ENCODE results near the gene SARNP.
"Not testable (repeated sequence)": the region's sequence is repeated elsewhere in the genome, so short reads cannot be mapped to it uniquely, and the experiment has no call there.

SARNP gene

DNA sequence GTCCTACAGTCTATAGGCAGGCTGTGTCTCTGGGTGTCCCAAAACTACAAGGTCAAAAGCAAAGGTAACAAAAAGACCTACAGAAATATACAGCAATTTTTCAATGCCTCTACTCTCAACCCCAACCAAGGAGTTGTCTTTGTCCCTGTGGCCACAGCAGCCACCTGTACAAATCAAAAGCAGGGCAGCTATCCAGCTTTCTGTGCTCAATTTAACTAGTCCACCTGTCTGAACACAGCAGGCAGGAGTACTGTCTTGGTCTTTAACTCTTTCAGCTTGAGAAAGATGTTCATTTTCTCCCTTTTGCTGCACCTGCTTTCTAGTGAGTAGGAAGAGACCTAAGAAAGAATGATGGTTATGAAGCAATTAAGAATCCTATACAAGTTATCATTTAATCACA, 54.9 kb downstream of the SARNP start:
- Mint-ChIP-seq H3K4me1 (peaks cover 19% of the 10 kb centered on the region), H3K9me3 (no peaks in the 10 kb centered on the region), H3K27me3 (no peaks in the 10 kb centered on the region), H3K4me3 (no peak overlapping the region), H3K27ac (ENCODE audit: low read depth) (no peak overlapping the region), H3K36me3 (ENCODE audit: insufficient read depth) (peaks cover 38% of the 10 kb centered on the region)
- DNase-seq (ENCODE audit: low spot score in 2 of 2) (no peak), ATAC-seq (replicated peaks; ENCODE audit: extremely low read depth, poor library complexity, severe bottlenecking) (no peak)

DNA sequence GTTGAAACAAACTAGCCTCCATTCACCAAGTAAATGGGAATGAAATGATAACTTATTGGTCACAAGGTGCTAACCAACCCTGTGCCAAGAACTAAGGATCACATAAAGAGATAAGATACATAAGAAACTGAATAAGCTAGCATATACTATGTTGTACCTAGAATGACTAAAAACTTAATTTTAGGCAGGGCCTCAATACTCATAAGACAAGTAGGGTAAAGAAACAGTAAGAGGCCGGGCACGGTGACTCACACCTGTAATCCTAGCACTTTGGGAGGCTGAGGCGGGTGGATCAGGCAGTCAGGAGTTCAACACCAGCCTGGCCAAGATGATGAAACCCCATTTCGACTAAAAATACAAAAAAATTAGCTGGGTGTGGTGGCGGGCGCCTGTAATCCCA, 56.9 kb downstream of the SARNP start:
- Mint-ChIP-seq H3K27ac (ENCODE audit: low read depth) (peak overlapping the region; percentile 49), H3K27me3 (no peaks in the 10 kb centered on the region), H3K4me3 (no peak overlapping the region), H3K9me3 (no peaks in the 10 kb centered on the region), H3K36me3 (ENCODE audit: insufficient read depth) (peaks cover 44% of the 10 kb centered on the region), H3K4me1 (peaks cover 20% of the 10 kb centered on the region)
- no peak for DNase-seq (ENCODE audit: low spot score in 2 of 2)
- no peak for ATAC-seq (replicated peaks; ENCODE audit: extremely low read depth, poor library complexity, severe bottlenecking)

DNA sequence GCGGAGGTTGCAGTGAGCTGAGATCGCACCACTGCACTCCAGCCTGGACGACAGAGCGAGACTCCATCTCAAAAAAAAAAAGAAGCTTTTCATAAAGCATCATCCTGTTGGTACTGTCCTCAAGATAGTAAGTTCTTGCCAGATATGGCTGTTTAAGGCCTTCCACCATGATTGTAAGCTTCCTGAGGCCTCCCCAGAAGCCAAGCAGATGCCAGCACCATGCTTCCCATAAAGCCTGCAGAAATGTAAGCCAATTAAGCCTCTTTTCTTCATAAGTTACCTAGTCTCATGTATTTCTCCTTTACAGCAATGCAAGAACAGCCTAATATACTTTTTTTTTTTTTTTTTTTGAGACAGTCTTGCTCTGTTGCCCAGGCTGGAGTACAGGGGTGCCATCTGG, 58.9 kb downstream of the SARNP start:
- H3K36me3 Mint-ChIP-seq (ENCODE audit: insufficient read depth), result peaks cover 43% of the 10 kb centered on the region
- H3K4me1 Mint-ChIP-seq, result peaks cover 21% of the 10 kb centered on the region
- not testable (repeated sequence) for H3K27ac Mint-ChIP-seq (ENCODE audit: low read depth); H3K4me3 Mint-ChIP-seq; H3K9me3 Mint-ChIP-seq; DNase-seq (ENCODE audit: low spot score in 2 of 2); ATAC-seq (replicated peaks; ENCODE audit: extremely low read depth, poor library complexity, severe bottlenecking); H3K27me3 Mint-ChIP-seq

DNA sequence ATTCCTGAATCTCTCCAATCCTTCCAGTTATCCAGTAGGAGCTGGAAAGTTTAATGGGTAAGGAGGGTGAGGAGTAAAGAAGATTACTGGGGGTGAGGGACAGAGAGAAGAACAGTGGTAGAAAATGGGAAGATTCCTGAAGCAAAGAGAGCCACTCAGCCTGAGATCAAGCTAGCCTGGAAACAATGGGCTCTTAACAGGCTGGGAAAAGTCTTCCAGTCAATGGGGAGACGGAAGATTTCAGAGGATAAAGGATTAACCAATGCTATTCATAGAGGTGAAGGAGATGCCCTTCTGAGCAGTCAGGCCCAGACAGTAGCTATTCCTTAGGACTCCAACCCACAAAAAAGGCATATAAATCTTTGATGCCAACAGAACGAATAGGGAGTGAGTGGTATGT, 59.8 kb downstream of the SARNP start:
- Mint-ChIP-seq H3K27ac (ENCODE audit: low read depth) (no peak overlapping the region), H3K4me1 (peaks cover 21% of the 10 kb centered on the region), H3K27me3 (no peaks in the 10 kb centered on the region), H3K4me3 (no peak overlapping the region), H3K36me3 (ENCODE audit: insufficient read depth) (peaks cover 41% of the 10 kb centered on the region), H3K9me3 (no peaks in the 10 kb centered on the region)
- DNase-seq (ENCODE audit: low spot score in 2 of 2) (no peak), ATAC-seq (replicated peaks; ENCODE audit: extremely low read depth, poor library complexity, severe bottlenecking) (no peak)

DNA sequence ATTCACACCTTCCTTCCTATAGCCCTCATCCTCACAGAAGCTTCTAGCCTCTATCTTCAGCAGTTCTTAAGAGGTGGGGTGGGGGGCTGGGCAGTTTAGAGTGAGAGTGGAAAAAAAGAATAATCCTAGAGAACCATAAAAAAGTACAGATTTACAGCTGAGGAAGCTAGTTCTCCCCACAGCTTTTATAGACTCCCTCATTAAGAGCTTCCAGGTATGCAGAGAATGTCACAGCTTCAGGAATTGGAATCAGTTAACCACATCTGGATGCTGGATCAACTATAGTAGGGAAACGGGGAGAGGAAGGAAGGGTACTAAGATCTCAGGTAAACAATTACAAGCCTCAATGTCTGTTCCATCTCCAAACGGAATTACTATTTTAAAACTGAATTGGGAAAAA, 62.3 kb downstream of the SARNP start:
- no peak for DNase-seq (ENCODE audit: low spot score in 2 of 2)
- Mint-ChIP-seq H3K36me3 (ENCODE audit: insufficient read depth) (peaks cover 45% of the 10 kb centered on the region), H3K27me3 (no peaks in the 10 kb centered on the region), H3K4me3 (no peak overlapping the region), H3K9me3 (no peaks in the 10 kb centered on the region), H3K27ac (ENCODE audit: low read depth) (peak overlapping the region; percentile 54), H3K4me1 (peaks cover 15% of the 10 kb centered on the region)
- no peak for ATAC-seq (replicated peaks; ENCODE audit: extremely low read depth, poor library complexity, severe bottlenecking)

DNA sequence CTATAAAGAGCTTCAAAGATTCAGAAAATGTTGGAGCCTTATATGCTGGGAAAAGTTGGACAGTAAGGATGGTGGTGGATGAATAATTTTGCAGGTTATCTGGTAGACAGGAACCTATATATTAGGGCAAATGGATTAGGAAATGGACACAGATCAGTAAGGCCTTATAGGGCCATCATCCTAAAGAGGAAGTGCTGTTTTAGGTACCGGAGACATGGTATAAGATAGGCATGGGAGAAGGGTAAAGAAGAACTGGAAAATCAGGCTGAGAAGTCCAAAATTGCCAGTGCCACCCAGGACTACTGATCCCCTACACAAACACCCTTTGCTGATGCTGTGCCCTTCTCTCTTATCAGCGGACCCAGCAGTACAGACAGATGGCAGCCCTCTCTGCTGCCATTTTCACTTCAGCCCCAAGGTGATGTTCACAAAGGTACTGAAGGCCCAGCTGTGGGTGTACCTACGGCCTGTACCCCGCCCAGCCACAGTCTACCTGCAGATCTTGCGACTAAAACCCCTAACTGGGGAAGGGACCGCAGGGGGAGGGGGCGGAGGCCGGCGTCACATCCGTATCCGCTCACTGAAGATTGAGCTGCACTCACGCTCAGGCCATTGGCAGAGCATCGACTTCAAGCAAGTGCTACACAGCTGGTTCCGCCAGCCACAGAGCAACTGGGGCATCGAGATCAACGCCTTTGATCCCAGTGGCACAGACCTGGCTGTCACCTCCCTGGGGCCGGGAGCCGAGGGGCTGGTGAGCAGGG, 69.1 kb downstream of the SARNP start:
- Mint-ChIP-seq H3K4me3 (no peak overlapping the region), H3K9me3 (no peaks in the 10 kb centered on the region), H3K4me1 (peaks cover 24% of the 10 kb centered on the region), H3K36me3 (ENCODE audit: insufficient read depth) (peaks cover 12% of the 10 kb centered on the region), H3K27me3 (no peaks in the 10 kb centered on the region), H3K27ac (ENCODE audit: low read depth) (peak overlapping the region; percentile 52)
- DNase-seq (ENCODE audit: low spot score in 2 of 2), result no peak
- ATAC-seq (replicated peaks; ENCODE audit: extremely low read depth, poor library complexity, severe bottlenecking), result no peak

DNA sequence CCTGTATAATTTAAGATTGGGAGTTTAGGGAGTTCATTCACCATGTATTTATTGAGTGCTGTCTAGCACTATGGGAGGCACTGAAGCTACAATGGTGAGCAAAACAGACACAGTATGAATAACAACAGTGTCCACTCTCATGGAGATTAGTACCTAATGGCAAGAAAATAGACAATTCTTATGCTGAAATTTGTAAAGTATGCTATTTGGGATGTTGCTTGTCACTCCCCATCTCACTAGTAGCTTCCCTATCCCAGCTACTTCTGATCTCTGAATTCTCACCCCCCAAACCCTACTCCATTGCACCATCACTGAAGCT, 70.7 kb downstream of the SARNP start:
- no peak overlapping the region for H3K27ac Mint-ChIP-seq (ENCODE audit: low read depth)
- H3K9me3 Mint-ChIP-seq, result no peaks in the 10 kb centered on the region
- peaks cover 35% of the 10 kb centered on the region for H3K4me1 Mint-ChIP-seq
- DNase-seq (ENCODE audit: low spot score in 2 of 2) (no peak), ATAC-seq (replicated peaks; ENCODE audit: extremely low read depth, poor library complexity, severe bottlenecking) (no peak)
- no peak overlapping the region for H3K4me3 Mint-ChIP-seq
- H3K36me3 Mint-ChIP-seq (ENCODE audit: insufficient read depth), result peaks cover 5% of the 10 kb centered on the region
- no peaks in the 10 kb centered on the region for H3K27me3 Mint-ChIP-seq

DNA sequence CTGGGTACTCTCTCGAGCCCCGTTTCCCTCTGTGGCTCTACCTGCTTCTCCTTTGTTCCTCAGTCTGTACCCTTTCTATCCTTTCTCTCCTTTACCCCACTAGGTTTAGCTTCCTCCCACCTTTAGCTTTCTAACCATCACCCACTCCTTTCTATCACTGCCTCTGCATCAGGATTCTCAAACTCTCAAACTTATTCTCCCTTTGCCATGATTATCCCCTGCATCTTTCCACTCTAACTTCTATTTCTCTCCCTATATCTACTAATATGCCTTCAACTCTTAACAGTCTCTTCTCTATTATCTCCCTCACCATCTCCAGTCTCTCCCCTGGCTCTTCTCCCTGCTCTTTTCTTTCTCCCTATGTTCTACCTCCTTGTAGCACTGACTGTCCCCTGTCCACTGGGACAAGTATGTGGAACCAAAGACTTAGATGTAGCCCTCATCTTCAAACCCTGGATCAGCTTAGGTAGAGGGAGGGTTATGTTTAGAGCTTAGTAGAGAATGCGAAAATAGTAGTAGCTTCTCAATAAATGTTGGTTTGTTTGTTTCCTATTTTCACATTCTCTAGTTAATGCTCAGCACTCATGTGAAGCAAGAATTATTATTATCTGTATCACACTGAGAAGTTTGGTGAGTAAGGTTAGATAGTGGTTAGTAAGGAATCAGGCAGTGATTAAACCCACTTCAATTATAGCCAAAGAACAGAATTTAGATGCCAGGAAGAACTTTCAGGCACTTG, 71.2 kb downstream of the SARNP start:
- Mint-ChIP-seq H3K9me3 (no peaks in the 10 kb centered on the region), H3K27me3 (no peaks in the 10 kb centered on the region), H3K27ac (ENCODE audit: low read depth) (peak overlapping the region; percentile 27), H3K36me3 (ENCODE audit: insufficient read depth) (peaks cover 2% of the 10 kb centered on the region), H3K4me3 (peak overlapping the region; percentile 0), H3K4me1 (peaks cover 37% of the 10 kb centered on the region)
- no peak for ATAC-seq (replicated peaks; ENCODE audit: extremely low read depth, poor library complexity, severe bottlenecking)
- DNase-seq (ENCODE audit: low spot score in 2 of 2), result no peak

DNA sequence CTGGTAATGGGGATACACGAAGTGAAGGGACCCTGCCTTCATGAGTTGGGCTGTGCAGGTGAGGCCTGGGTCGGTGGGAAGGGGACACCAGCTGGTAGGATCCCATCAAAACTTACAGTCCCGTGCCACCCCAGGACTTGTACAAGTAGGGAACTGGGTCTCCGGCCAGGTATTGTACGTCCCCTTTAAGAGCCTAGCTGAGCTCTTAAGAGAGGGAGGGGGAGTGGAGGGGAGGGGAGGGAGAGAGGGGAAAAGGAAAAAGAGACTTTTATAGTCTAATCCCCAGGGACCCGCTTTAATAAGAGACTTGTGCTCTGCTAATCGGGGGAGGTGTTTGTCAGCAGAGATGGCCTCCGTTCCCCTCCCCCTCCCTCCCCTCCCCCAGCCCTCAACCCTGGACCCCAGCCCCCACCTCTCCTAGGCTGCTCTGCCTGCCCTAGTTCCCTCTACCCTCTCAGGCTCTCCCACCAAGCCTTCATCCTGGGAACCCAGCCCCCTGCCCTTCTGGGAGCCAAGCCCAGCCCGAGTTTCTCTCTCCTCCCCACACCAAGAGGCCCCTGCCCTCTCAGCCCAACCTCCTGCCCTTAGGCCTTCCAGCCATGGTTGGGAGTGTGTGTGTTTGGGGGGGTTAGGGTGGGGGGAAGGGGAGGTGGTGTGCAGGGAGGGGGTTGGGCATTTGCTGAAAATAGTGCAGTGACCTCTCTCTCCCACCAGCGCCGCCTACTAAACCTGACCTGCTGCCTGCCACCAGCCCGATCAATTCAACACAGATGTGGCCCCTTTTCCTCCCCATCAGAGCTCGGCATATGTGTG, 72.0 kb downstream of the SARNP start:
- peaks cover 37% of the 10 kb centered on the region for H3K4me1 Mint-ChIP-seq
- no peak for ATAC-seq (replicated peaks; ENCODE audit: extremely low read depth, poor library complexity, severe bottlenecking)
- H3K27ac Mint-ChIP-seq (ENCODE audit: low read depth), result peak overlapping the region; percentile 27
- no peaks in the 10 kb centered on the region for H3K36me3 Mint-ChIP-seq (ENCODE audit: insufficient read depth)
- no peaks in the 10 kb centered on the region for H3K9me3 Mint-ChIP-seq
- DNase-seq (ENCODE audit: low spot score in 2 of 2), result no peak
- H3K4me3 Mint-ChIP-seq, result peak overlapping the region; percentile 0
- no peaks in the 10 kb centered on the region for H3K27me3 Mint-ChIP-seq

DNA sequence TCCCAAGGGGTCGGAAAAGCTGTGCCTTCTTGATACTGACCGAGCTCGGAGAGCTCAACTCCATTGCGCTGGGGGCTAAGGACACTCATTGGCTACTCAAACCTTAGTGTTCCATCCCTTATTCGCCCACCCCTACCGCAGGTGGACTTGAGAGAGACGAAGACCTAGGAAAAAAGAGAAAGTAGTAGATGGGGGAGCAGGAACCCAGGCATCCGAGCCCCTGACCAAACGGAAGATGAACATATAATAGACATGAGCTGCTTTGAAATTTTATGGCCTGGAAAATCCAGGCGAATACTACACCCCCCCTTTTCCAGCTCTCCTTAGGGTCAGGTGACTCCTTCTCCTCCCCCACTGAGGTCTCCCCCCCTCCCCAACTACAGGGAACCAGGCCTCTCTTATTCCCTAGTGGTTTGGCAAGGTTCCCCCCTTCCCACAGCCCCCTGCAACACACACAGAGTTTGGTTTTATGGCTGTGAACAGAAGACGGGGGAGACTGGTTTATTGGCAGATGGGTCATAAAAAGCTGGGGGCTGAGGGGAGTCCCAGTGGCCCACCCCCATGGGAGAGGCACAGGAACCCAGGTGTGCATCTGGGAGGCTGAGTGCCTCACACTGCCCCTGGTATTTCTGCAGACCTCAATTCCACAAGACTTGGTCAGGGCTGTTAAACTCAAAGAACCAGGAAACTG, 73.0 kb downstream of the SARNP start:
- Mint-ChIP-seq H3K27me3 (no peaks in the 10 kb centered on the region), H3K36me3 (ENCODE audit: insufficient read depth) (no peaks in the 10 kb centered on the region), H3K9me3 (no peaks in the 10 kb centered on the region), H3K4me1 (peaks cover 37% of the 10 kb centered on the region), H3K4me3 (peak overlapping the region; percentile 86), H3K27ac (ENCODE audit: low read depth) (no peak overlapping the region)
- ATAC-seq (replicated peaks; ENCODE audit: extremely low read depth, poor library complexity, severe bottlenecking) (no peak), DNase-seq (ENCODE audit: low spot score in 2 of 2) (no peak)

DNA sequence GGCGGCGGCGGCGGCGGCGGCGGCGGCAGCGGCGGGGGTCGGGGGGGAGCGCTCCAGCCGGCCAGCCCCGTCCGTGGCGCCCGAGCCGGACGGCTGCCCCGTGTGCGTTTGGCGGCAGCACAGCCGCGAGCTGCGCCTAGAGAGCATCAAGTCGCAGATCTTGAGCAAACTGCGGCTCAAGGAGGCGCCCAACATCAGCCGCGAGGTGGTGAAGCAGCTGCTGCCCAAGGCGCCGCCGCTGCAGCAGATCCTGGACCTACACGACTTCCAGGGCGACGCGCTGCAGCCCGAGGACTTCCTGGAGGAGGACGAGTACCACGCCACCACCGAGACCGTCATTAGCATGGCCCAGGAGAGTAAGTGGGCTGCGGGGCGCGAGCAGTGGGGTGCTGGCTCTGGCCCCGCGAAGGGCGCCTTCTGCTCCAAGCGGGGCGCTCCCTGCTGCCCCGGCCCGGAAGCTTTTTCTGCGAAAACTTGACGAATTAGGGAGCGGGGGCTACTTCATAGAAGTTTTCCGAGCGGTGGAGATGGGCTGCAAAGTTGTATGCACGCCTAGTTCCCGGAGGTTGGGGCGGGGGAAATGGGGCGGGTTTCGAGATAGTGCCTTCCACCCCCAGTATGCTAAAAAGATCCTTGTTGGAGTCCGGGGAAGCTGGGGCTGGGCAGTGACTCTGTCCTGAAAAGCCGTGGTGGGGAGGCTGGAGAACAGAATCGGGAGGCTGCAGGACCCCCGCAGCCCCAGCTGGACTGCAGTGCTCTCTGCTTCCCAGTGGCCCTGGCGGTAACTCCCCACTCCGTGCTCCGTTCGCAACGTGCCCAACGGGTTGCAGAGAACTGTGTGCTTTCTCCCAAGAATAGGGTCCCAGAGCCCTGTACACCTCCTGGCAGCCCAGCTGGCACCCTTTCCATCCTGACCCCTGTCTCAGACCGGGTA, 73.9 kb downstream of the SARNP start:
- Mint-ChIP-seq H3K36me3 (ENCODE audit: insufficient read depth) (no peaks in the 10 kb centered on the region), H3K27ac (ENCODE audit: low read depth) (no peak overlapping the region), H3K27me3 (no peaks in the 10 kb centered on the region), H3K9me3 (no peaks in the 10 kb centered on the region), H3K4me3 (peak overlapping the region; percentile 86), H3K4me1 (peaks cover 42% of the 10 kb centered on the region)
- DNase-seq (ENCODE audit: low spot score in 2 of 2) (no peak), ATAC-seq (replicated peaks; ENCODE audit: extremely low read depth, poor library complexity, severe bottlenecking) (peak; percentile 64)
